HT1080 (cell line): ENCODE data around the gene TEPSIN. TPM values are rescaled to one million over a fixed set of nuclear protein-coding genes. Genes with fewer than 3 reads are reported as not detected.
A peak's percentile ranks its signal among the peaks of the same experiment; 100 is the strongest.

Experiments
- DNase-seq: peaks from one replicate; pipeline ENCODE4 v3.0.0-alpha.2; 2015; ENCODE audit warnings: low read depth
- total RNA-seq: library from RNA; depleted of rRNA; stranded (reverse); fragments of >200 nt; shearing (Covaris generic); gene quantifications from 2 replicates; pipeline ENCODE4 v1.2.3, GENCODE V29; 2014

The TEPSIN gene
- total RNA-seq, 1 experiment from 2014 or later: 17.3 TPM

DNA sequence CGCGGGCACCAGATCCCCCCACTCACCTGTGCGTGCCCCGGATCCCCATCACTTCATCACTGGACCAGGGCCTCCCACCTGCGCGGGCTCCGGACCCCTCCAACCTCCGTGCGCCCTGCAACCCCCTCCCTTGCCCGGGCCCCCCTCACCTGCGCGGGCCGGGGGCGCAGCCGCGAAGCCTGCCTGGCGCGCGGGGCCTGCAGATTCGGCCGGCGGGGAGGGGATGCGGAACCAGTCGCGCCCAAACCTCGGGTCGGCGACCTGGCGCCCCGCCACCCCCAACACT, 16.3 kb downstream of the TEPSIN start:
- no peak for DNase-seq

DNA sequence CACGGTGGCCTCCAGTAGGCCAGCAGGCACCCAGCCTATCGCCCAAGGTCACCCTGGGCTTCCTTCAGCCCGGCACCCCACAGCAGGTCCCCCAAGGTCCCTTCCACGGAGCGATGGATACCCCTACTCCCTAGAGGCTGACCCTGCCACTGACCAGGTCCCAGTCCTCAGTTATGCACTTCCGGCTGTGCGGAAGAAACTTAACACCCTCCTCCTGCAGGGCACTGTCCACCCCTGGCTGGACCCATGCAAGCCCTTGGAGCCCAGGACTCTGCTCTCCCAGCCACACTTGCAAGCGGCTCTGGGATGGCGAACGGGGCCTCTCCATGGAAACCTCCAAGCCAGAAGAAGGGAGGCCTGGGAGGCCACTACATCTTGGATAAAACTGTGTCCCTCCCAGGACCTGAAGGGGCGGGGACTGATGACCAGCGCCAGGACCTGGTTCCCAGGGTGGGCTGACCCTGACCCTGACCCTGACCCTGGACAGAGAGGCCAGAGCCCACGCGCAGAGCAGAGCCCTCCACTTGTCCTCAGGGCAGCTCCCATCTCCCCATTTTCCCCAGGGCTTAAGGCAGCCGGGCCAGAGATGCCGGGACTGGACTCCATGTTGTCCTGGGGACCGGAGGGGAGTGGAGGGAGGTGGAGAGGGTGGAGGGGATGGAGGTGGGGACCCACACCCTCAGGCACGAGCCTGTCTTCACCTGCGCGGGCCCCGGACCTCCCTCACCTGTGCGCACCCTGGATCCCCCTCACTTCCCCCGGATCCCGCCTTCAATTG, 16.8 kb downstream of the TEPSIN start:
- DNase-seq: no peak

DNA sequence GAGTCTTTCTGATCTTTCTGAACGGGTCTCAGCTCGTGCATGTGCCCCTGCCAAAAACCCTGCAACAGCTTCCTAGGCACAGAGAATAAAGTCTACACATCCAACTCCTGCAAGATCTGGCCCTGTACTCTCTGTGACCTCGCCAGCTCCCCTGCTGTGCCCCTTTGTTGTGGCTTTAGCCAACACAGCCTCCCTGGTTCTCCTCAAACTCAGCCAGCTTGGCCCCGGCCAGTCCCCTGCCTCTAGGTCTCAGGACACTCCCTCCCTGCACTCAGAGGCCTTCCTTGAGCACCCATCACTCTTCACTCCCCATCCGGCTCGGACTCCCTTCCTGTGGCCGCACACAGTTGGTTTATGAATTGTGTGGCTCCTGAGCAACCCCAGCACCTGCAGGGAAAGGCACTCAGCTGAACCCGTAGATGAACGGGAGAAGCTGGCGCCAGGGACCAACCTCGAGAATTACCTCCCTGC, 17.4 kb downstream of the TEPSIN start:
- no peak for DNase-seq

DNA sequence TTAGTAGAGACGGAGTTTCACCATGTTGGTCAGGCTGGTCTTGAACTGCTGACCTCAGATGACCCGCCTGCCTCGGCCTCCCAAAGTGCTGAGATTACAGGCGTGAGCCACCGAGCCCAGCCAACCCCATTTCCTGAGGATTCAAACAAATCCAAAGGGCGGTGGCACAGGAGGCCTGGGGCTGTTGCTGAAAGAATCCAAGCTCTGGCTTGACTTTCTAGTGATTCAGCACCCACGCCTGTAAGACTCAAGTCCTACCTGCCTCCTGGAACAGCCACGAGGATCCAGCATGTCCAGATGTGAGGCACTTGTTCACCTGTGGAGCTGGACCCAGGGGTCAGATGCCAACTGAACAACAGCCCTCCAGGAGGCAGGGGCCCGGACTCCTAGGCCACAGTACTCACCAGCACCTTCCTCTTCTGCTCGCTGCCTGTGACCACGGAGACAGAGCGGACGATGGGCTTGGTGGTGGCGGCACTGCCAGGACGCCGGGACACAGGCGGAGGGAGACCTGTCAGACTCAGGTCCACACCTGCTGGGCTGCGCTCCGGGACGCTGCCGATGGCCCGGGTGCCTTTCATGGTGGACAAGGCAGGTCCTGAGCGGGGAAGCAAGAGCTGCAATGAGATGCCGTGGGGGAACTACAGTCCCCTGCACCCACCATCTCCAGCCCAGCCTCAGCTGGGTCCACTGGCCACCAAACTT, 19.2 kb downstream of the TEPSIN start:
- DNase-seq: no peak

DNA sequence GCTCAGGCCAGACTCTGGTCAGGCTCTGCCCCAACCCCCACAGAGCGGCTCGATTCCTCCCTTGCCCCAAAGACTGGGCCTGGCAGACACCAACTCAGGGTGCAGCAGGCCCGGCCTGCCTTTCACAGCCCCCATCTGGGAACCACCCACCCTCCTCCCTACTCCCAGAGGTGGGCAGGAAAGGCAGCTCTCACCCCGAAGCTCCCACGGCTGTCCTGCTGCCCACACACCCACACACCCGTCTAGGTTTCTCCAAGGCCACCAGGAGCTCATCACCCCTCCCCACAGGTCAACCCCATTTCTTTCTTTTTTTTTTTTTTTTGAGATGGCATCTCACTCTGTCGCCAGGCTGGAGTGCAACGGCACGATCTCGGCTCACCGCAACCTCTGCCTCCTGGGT, 19.9 kb downstream of the TEPSIN start:
- no peak for DNase-seq

DNA sequence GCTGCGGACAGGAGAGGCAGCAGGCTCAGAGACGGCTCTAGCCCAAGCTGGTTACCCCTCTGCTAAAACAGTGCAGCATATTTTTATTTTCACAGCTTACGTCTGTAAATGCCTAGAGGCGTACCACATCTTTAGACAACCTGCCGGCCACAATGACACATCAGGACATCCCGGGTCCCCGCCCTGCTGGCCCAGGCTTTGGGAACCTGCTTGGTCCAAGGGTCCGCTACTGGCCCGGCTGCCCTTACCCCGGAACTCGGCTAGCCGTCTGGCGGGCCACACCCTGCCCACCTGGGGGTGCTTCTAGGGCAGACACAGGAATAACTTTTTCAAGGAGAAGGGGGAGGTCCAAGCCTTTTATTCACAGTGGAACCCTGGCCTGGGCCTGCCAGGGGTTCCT, 20.4 kb downstream of the TEPSIN start:
- no peak for DNase-seq

DNA sequence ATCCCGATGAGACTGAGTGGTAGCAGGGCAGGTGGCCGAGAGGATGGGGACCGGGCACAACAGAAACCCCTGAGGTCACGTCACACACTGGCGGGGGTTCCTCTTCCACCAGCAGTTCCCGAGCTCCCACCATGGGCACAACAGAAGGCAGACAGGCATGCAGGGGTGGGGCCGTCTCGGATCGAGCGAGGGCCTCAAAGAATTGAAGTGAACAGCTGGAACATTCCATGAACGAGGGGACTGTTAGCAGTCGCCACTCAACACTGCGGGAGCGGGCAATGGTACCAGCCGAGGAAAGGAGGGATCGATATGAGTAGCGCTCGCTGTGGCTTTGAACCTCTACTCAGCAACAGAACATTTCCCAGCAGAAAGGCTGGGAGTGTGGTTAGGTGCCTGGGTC, 21.4 kb downstream of the TEPSIN start:
- no peak for DNase-seq

DNA sequence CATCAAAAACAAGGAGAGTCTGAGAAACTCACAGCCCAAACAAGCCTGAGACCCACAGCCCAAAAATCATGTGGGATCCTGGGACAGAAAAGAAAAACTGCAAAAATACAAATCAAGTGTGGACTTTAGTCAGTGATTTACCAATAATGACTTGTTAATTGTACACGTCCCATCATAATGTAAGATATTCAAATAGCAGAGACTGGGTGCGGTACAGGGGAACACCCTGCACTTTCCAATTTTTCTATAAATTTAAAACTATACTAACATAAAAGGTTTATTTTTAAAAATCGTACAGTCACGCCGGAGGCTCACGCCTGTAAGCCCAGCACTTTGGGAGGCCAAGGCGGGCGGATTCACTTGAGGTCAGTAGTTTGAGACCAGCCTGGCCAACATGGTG, 24.9 kb downstream of the TEPSIN start:
- DNase-seq: no peak

DNA sequence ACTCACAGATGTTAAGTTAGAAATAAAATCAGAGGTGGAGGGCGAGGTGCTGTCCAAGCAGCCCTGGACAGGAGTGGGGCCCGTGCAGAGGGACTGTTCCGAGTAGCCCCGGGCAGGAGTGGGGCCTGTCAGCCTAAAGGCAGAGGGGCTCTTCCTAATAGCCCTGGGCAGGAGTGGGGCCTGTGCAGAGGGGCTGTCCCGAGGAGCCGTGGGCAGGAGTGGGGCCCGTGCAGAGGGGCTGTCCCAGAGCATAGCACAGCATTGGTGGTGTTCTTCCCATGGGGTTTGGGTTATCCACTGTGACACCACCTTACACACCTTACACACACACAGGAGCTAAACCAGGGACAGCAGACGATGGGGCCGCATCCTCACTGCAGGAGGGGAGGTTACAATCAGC, 26.5 kb downstream of the TEPSIN start:
- DNase-seq: no peak

DNA sequence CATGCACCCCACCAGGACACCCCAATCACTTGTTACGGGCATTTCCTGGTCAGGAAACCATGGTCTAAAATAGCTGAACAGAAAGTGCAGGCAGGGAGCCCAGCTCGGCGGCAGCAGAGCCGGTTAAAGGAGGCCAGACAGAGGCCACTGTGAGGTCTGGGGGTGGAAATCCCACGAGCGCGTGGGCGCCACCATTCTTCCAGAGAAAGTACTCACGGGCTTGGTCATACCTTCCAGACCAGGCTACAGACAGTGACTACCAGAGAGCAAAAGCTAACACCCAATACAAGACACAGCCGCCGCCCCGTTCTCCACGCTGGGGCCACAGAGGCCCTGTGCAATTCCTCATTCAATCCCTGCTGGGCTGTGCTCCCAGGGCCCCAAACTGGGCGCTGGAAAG, 28.0 kb downstream of the TEPSIN start:
- no peak for DNase-seq

DNA sequence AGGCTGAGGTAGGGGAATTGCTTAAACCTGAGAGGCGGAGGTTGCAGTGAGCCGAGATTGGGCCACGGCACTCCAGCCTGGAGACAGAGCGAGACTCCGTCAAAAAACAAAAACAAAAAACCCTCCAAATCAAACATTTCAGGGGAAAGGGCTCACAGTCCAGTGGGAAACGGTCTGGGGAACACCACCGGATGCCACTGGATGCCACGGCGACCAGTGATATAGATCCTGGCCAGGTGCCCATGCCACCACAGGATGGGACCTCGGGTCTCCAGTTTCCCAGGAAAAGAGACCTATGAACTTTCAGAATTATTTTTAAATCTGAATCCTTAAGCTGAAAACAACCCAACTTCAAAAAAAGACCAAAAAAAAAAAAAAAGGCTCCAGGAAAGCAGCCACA, 28.4 kb downstream of the TEPSIN start:
- DNase-seq: no peak

DNA sequence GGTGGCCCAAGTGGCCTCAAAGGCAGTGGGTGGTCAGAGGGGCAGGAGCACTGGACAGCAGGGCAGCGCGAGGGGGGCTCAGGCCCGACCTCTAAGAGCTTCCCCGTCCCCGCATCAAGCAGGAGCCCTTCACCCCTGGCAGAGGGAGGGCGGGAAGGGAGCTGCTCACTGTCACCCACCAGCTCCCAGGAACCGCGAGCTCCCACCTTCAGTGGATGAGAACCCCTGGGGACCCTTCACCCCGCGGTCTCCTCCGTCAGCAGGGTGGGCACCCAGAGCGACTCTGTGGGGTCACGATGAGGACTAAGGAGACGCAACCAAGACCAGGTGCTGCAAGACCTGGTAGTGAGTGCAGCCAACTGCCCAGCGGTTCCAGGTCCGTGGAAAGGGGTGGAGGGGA, 29.7 kb downstream of the TEPSIN start:
- DNase-seq: no peak

DNA sequence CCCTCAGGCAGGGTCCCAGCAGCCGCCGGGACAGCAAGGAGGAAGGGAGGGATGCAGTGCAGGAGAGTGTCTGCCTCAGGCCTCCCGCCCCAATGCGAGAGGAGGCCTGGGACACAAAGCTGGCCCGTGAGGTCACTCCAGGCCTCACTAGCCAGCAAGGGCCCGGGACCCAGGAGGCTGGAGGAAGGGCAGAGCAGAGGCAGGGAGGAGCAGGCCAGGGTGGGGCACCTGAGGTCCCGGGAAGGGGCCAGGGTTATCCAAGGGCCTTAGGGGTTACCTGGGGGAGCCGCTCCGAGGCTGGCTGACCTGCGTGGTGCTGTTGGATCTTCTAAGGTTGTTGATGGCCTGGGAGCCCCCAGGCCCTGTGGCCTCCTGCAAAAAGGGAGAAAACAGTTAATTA, 30.2 kb downstream of the TEPSIN start:
- no peak for DNase-seq

DNA sequence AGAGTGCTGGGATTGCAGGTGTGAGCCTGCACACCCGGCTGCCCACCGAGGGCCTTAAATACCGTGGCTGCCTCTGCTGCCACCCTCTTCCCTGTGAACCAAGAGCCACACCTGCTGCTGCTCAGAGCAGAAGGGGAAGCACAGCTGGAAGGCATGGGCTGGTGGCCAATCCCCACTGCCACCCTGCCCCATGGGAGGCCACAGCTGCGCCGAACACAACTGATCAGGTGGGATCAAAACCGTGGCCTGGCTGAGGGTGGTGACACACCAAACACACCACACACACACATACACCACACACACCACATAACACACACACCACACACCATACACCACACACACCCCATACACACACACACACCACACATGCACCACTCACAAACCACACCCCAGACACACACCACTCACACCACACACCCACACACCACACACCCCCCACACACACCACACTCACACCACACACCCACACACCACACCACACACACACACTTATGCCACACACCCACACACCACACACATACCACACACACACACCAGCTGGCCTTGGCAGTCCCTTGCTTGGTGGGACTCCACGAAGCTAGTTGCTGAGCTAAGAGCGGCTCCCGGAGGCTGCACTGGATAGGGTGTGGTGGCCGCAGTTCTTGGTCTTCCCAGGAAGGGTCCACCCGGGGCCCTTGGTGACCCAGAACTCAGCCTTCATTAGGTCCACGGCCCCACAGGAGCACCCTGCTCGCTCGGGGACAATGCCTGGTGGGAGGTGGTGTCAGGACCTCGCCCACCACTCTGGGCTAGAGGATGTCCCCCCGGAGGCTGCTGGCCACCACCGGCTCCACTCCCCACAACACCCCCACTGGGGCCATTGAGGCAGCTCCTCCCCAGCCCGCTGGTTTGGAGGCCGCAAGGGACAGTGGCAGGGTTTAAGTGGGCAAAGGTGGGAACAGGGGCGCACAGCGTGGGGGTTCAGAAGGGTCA, 31.0 kb downstream of the TEPSIN start:
- no peak for DNase-seq

DNA sequence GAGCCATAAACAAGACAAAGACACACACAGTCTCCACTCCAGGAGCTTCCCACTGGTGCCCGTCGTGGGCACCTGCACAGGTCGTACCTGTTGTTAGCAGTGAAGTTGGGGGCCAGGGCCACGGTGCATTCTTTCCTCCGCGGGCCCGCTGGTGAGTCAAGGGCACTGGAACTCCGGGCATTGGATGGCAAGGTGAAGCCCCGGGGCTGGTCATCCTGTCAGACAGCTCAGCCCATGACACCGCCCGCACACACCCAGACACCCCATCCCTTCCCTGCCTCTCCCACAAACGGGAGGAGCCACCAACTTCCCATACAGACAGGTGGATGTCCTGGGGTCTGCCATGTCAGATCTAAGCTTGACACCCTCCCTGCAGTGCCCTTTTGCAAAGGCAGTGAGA, 32.2 kb downstream of the TEPSIN start:
- DNase-seq: no peak

DNA sequence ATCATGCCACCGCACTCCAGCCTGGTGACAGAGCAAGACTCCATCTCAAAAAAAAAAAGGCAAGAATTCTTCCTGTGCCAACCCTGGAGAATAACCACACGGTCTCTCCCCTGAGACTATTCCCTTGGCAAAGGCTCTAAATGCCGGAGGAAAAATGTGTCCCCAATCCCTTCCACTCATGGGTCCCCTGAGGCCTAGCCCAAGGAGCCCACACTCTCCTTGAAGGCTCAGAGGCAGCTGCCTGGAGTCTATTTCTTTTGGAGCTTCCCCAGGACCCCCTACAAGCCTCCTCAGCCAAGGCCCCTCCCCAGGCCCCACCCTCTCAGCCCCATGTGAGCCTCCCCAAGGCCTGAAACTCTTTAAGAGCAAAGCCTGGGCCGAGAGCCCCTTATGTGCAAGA, 32.7 kb downstream of the TEPSIN start:
- no peak for DNase-seq

DNA sequence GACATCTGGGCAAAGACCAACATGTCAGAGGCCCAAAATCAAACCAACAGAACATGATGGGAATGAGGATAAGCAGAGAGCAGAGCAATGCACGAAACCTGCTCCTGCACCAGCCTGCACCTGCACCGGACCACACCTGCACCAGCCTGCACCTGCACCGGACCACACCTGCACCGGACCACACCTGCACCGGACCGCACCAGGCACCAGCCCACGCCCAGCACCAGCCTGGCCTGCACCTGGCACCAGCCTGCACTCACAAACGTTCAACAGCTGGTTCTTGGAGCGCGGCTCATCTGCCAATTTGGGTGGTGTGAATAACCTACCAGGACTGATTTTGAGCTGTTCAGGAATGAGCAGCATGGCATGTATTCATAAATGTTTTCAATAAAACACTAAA, 34.3 kb downstream of the TEPSIN start:
- DNase-seq: no peak

DNA sequence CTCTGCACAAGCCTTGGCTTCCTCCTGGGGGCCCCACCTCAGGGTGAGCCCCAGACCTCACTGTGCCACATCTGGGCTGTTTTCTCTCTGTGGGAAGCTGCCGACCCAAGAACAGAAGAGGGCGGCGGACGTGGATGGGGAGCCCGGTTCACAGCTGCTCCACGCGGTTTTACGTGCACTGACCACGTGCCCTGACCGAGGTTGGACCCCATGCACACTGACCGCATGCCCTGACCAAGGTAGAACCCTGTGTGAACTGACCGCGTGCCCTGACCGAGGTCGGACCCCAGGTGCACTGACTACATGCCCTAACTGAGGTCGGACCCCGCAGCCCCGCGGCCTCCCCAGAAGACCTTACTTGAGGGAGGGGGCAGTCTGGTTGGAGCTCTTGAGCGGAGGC, 35.7 kb downstream of the TEPSIN start:
- no peak for DNase-seq

DNA sequence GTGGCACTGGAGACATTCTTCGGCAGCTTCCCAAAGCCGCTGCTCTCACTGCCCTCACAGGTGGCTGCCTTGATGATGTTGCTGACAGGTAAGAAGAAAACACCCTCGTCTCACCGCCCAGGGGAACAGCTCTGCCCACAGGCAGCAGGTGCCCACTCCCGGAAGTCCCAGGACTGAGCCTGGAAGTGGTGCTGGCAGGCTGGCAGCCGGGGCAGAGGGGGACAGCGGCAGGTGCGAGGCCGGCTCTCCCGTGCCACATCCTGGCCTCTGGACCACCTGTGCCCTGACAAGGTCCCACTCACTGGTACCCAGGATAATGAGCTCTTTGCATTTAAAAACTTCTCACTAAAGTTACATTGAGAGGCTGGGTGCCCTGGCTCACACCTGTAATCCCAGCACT, 36.5 kb downstream of the TEPSIN start:
- DNase-seq: no peak

DNA sequence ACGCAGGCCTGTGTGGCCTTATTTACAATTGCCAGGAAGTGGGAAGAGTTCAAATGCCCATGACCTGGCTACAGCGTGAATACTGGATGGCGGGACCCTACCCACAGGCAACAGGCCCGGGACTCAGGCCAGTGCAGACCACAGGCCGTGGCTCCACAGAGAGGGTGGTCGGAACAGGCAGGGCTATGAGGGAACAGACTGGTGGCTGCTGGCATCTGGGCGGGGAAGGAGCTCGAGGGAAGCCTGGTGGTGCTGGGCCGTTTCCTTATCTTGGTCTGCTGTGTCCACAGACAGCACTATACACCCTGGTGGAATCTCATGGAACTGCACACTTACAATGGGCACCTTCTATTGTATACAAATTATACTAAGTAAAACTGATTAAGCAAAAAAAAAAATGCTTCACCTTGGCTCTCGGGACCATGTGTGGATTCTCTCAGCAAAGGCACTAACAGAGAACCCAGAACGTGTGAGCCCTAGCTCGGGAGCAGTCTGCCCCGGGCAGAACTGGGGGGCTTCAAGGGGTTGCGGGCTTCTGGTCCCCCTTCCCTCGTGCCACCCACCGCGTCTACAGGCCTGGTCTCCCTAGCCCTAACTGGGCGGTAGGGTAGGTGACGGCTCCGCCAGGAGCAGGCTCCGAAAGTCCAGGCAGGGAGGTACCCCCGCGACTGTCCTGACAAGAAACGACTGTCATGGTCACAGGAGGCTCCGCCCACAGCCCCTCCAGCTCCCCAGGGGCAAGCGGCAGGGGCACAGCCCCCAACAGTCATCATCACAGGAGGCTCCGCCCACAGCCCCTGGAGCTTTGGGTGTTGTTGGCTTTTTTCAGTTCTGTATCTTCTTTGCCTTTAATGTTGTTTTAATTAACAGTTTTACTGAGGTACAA, 37.9 kb downstream of the TEPSIN start:
- DNase-seq: peak; percentile 61

DNA sequence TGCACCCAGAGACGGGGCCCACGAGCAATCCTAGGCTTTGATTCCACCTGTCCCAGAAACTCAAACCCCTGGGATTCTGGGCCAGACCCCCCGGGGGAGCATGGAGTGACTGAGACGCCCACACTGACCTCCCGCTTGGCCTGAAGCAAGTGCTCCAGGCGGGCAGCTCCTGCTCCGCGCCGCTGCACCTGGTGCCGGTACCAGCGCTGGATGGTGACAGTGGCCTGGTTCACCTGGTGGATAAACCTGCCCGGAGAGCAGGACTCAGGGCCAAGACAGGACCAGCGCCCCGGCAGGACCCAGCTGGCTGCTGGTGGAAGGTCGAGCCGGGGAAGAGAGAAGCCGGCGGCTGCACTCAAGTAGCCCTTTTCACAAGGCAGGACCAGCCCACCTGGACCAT, 38.7 kb downstream of the TEPSIN start:
- no peak for DNase-seq
